Hematopoietic multipotent progenitor cell treated with erythropoietin and hydrocortisone succinate and interleukin-3 and kit ligand, for 8 days (in vitro differentiated cells): Measurements from ENCODE around the gene DCN.

Source experiments
- DNase-seq: peaks from one replicate; pipeline ENCODE4 v3.0.0-alpha.2; 2015

The DCN gene

DNA sequence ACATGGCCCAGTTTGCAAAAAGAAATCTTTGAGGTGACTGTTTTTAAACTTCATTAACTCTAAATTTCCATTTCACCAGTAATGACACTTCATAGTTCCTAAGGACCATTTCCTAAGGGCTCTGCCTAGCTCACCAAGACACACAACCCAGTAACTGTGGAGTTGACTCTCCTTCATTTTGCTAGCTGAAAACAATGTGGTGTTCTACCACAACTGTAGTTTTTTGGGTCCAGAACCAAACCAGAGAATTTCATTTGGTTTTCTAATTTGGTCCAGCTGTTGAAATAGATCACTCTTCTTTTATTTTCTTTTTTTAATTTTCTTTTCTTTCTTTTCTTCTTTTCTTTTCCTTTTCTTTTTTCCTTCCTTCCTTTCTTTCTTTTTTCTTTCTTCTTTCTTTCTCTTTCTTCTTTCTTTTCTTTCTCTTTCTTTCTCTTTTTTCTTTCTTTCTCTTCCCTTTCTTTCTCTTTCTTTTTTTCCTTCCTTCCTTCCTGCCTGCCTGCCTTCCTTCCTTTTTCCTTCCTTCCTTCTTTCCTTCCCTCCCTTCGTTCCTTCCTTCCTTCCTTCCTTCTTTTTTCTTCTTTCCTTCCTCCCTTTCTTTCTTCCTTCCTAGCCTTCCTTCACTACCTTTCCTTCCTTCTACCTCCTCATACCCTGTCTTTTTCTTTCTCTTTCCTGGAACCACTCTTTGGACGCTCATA, 52.8 kb downstream of the DCN start:
- DNase-seq, result no peak

DNA sequence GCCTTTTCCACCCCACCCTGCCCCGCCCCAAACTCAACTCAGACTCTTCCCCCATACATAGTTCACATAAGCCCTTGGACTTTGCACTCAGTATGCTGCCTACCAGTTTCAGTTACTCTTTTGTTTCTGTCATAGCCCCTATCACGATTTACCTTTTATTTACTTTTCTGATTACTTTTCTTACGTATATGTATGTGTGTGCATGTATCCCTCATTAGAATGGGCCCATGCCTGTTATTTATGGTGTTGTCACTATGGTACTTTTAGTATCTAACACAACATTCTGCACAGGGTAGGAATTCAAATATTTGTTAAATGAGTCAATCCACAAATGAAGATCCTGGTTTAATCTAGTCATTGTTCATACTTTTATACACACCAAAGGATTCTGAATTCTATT, 54.9 kb downstream of the DCN start:
- DNase-seq, result no peak

- DNase-seq, result no peak
Measured at GRCh38 chr12:91127306-91127705, 55.3 kb downstream of the DCN start.

DNA sequence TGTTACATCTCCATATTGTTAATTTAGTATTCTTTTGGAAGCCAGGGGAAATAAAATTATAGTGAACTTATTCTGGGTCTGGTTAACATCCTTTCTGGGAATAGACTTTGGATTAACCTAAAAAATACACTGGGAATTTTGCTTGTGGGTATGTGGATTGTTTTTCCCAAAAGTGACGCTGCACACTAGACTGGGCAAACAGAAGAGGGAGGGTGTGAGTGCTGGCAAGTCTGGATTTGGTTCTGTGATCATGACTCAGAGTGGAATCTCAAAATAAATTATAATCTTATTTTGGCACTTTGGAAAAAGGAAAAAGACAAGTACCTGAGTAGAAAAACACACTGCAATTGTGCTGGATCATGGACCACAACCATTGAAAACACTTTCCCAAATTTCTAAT, 56.1 kb downstream of the DCN start:
- DNase-seq, result no peak

DNA sequence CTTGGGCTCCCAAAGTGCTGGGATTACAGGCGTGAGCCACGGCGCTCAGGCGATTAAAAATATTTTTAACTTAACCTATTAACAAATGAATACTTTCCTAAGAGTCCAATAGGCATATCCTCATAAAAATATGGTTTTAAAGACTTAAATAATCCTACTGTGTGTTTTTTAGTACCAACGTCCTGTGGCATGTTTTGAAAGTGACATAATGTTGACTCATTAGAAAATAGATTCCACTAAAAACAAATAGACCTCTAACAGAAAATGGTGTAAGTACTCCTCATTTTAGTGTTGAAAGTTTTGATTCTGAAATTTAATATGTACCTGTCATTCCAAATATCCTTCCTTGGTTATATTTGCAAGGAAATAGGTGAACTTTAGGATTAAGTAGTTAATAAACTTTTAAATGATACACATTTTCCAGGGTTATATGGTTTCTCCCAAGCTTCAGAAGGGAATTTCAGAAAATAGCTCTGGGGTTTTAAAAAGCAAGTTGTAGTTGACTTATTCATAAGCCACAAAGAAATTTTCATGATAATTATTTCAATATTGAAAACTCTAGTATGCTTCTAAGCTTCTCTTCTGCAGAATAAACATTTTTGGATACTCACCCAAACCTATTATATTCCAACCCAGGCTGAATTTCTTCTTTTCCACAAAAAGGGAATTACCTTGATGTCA, 59.2 kb downstream of the DCN start:
- no peak for DNase-seq

GRCh38 chr12:91120781-91121180, 61.8 kb downstream of the DCN start:
- DNase-seq, result no peak

- DNase-seq, result no peak
Measured at GRCh38 chr12:91119089-91119488, 63.5 kb downstream of the DCN start.

DNA sequence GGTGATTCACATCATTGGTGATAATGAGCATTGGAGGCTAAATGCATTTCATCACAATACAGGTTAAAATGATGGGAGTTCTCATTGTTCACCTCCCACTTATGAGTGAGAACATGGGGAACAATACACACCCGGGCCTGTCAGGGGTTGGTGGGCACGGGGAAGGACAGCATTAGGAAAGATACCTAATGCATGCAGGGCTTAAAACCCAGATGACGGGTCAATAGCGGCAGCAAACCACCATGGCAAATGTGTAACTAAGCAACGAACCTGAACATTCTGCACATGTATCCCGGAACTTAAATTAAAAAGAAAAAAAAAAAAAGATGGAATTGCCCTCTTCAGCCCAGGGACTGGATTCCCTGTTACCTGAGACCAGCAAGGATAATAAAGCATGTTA, 69.0 kb downstream of the DCN start:
- no peak for DNase-seq

DNA sequence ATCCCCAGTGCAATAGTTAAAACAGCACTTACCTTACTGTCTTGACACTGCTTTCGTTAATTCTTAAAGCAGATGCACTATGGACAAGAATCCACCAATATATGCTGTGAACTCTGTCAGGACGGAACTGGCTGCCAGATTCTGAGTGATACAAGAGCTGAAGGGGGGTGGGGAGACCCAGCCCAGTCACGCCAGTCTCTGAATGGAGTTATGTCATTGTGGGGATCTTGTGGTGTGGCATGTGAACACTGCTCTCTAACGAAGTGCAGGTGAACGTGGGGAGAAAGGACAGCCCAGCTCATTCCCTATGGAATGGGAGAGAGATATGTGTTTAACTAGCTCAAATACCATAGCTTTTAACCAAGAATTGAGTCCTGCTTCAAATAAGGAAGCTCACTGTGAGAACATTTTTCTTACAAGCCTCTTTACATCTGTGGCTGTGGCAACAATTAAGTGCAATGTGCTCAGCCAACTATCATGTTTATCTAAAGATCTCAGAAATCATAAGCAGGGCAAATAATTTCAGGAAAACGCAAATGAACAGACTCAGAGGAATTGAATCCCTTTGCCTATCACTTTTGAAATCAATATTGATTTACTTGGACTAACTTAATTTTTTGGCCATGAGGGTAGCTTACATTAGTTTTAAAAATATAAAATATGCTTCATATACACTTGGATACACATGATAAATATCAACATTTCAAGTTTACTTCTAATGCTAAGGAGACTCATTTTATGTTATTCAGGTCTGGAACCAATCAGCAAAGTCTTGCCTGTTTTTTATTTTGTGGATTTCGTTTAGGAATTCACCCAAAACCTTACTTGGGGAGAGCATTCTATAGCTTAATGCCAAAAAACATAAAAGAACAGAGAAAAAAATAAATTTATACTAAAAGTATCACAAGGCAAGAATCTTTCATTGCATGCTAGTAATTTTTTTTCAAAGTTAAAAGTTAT, 71.0 kb downstream of the DCN start, which contains the start of gene LUM:
Gene LUM, minus strand, starts transcription at position 129 of the 960 bp plus-strand sequence. CDS start 2,515 bp downstream, outside the sequence.
- no peak for DNase-seq

- DNase-seq, result no peak
Measured at GRCh38 chr12:91110311-91110924, 72.2 kb downstream of the DCN start.

GRCh38 chr12:91109581-91110310, 72.9 kb downstream of the DCN start:
- no peak for DNase-seq

DNA sequence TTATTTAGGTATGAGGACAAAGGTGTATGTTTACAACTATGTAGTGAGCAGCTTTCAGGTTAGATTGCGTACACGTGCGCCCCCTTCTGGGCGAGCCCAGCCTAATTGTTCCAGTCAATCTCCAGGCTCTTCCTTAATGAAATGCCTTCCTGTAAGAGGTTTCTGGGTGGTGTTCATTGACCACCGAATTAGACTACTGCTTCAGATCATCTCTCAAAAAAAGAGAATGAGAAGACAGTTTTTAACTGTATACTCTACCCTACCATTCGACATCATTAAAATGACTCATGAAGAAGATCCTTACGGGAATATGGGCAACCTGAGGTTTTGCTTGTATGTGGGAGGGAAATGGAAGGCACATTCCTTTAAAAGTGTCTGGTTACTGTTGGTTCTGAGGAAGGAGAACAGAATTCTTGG, 73.5 kb downstream of the DCN start:
- DNase-seq, result peak; percentile 60

DNA sequence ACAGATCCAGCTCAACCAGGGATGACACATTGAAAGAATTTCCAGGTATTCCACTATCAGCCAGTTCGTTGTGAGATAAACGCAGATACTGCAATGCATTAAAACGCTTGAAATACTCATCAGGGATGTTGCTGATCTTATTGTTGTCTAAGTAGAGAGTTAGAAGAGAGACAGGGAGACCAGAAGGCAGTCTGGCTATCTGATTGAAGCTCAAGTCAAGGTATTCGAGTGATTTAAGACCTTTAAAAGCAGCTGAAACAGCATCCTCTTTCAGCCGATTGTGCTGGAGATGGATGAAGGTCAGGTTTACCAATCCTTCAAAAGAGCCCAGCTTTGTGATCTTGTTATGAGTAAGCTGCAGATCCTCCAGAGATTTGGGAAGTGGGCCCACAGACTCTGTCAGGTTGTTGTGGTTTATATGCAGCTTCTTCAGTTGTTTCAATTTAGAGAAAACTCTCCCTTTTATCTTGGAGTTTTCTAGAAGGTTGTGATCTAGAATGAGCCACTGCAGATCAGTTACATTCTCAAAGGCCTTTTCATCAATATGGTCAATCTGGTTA, 74.3 kb downstream of the DCN start:
- no peak for DNase-seq

DNA sequence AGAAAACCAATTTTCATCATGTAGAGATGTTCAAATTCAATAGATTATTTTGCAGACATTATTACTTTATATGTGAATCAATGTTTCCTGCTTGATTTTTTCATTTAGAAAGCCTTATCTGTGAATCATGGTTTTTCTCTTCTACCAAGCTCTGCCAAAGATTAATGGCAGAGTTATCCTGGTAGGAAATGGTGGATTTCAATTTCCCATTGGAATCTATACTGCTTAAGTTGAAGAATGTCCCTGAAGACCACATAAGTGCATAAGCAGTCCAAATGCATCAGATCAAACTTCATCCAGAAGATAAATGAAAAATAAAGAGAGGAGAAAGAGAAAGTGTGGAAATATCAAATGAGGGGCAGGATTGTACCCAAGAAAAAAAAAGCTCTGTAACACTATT, 76.3 kb downstream of the DCN start:
- no peak for DNase-seq

- DNase-seq, result no peak
Measured at GRCh38 chr12:91105807-91106206, 76.8 kb downstream of the DCN start.

- DNase-seq, result no peak
Measured at GRCh38 chr12:91104812-91105466, 77.7 kb downstream of the DCN start.

- DNase-seq, result no peak
Measured at GRCh38 chr12:91103624-91104023, 79.0 kb downstream of the DCN start.

- no peak for DNase-seq
Measured at GRCh38 chr12:91103101-91103500, 79.5 kb downstream of the DCN start.

GRCh38 chr12:91100906-91101305, 81.7 kb downstream of the DCN start:
- DNase-seq, result no peak

DNA sequence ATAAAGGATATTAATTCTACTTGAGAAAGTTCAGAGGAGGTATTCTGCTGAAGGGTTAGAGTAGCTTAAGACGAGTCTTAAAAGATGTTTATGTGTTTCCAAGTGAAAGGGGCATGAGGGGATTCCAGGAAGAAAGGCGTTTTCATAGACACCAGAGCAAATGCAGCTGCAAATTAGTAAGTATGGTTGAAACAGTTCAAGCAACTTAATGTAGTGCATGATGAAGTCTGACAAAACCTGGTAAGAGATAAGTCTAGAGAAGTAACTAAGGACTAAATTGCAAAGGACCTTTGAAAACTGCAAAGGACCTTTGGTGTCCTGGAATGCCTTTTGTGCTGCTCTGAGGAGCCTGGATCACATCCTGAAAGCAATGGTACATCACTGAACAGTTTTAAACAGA, 82.8 kb downstream of the DCN start:
- DNase-seq, result no peak

DNA sequence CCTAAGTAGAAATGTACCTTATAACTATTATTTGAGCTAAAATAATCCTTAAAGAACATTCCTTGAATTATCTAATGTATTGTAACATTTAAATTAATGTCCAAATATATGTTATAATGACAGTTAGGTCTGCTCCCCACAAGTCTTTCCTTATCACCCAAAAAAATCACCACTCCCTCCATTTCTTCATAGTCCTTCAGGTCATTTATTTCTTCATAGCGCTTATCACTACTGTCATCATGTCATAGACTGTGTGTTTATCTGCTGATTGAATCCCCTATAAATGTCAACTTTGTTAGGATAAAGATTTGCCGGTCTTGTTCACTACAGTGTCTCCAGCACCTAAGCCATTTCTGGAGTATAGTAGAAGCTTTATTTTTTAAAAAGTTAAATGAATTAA, 83.3 kb downstream of the DCN start:
- peak; percentile 5 for DNase-seq
